ENCODE results near the gene KRT15.

KRT15 gene

DNA sequence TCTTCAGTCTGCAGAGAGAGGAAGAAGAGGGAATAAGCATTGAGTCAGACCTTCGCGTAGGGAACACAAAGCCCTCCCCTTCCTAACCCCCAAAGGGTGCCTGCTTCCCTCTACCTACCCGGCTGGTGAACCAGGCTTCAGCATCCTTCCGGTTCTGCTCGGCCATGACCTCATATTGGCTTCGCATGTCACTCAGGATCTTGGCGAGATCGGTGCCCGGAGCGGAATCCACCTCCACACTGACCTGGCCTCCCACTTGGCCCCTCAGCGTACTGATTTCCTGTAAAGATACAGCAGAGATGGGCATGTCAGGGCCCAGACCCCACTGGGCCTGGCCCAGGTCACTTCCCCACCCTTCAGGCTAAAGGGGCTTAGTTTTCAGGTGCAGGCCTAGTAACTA is 5.6 kb upstream of the KRT15 start:
- DNase-seq (ENCODE audit: low read depth): no peak

DNA sequence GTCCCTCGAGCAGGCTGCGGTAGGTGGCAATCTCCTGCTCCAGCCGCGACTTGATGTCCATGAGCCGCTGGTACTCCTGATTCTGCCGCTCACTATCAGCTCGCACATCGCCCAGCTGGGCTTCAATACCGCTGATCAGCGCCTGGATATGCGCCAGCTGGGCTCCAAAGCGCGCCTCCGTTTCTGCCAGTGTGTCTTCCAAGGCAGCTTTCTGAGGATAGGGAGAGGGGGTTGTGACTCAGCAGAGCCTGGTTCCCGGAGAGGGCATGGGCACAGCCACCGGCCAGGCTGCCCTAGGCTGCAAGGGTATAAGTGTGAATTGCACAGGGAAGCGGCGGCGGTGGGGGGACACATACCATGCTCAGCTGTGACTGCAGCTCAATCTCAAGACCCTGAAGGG is 5.1 kb upstream of the KRT15 start:
- DNase-seq (ENCODE audit: low read depth): no peak

DNA sequence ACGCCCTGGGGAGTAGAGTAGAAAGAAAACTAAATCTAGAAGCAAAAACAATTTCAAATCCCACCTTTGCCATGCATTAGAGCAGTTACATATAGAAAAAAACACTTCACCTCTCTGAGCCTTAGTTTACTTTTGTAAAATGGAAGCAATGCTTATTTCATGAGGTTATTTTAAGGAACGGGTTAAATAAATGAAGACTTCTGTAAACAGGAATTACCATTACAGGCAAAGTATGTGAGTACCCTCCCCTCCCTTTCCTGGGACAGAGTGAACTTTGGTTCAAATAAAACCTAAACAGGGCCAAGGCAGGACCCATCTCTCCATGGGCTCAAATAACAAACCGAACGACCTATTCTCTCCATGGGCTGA is 4.5 kb upstream of the KRT15 start:
- DNase-seq (ENCODE audit: low read depth): no peak

DNA sequence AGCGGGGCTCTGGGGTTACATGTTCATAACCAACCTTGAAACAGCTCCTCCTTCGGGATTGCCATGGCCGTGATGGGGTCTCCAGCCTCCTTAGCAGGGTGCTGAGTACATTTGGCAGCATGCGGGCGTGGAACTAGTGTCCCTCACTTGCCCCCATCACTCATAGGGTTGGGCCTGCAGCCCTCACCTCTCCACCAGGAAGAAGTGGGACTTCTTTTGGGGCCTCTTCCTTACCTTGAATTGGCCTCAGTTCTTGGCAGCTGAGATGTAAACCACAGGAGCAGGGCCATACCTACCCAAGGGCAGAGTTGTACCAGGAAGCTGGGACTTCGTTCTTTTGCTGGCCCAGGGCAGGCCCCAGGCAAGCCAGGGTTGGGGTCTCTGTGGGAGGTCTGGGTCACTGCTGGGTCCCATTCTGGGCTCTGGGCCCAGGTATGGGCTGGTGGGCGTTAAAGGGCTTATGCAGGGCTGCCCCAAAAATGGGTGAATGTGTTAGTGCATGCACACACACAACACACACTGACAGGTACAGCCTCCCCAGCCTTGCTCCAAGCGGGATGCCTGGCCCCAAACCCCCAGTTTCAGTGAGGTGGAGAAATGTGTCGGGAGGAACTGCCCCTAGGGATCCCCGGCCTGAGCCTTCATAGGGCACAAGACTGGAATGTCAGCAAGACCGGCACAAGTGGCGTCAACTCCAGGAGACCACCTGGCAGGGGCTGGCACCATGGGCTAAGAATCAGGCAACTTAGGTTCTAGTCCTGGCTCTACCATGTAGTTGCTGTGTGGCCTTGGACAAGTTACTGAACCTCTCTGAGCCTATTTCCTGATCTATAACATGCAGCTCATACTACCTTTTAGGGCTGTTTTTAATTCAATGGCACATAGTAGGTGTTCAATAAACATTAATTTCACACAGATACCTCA is 3.9 kb upstream of the KRT15 start:
- DNase-seq (ENCODE audit: low read depth): no peak

GRCh38 chr17:41521574-41522261 is 3.0 kb upstream of the KRT15 start:
- peak; percentile 34 for DNase-seq (ENCODE audit: low read depth)

- DNase-seq (ENCODE audit: low read depth): no peak
Measured at GRCh38 chr17:41520821-41521521, 2.3 kb upstream of the KRT15 start.

DNA sequence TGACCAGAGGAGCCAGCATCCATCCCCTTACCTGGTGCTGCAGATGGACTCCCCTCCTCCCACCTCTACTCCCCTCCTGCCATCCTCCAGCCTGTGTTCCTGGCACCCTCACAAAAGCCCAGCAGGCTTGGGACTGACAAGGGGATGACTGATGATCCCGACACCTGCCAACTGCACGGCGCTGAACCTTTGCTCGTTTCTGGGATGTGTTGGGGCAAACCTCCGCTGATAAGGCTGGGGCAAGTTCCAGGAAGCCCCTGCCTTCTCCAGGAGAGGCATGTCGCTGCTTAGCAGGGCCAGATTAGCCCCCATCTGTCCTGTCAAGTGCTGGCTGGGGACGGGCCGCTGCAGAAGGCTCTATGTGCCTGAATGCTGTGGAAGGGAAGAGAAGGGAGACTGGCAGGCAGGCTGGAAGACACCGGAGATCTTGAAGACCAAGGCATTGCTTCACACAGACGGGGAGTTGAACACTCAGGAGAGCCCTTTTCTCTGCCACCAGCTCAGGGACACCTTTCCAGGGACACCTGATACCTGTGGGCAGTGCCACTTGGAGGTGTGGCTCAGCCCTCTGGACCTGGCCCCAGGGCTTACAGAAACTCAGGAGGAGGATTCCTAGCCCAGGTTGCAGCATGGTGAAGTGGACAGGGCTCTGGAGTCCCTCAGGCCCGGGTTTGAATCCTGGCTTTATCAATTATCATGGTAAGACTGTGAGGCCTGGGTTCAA is 973 bp upstream of the KRT15 start:
- no peak for DNase-seq (ENCODE audit: low read depth)

DNA sequence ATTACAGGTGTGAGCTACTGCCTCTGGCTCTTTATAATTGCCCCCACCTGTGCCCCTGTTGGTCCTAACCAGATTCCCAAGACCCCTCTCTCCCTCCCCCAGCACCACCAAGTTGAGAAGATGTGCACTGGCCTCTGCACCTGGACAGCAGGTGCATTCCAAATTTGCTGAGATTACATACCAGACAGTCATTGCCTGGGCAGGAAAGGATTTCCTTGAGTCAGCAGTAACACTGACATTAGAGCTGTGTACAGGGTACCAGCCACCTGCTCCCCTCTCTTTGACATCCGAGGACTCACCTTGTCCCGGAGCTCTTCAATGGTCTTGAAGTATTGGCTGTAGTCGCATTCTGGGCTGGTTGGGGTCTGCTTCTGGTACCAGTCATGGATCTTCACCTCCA is 659 bp downstream of the KRT15 start:
- no peak for DNase-seq (ENCODE audit: low read depth)

- DNase-seq (ENCODE audit: low read depth): no peak
Measured at GRCh38 chr17:41516830-41517283, 1.8 kb downstream of the KRT15 start.

GRCh38 chr17:41516147-41516829 is 2.4 kb downstream of the KRT15 start:
- no peak for DNase-seq (ENCODE audit: low read depth)

DNA sequence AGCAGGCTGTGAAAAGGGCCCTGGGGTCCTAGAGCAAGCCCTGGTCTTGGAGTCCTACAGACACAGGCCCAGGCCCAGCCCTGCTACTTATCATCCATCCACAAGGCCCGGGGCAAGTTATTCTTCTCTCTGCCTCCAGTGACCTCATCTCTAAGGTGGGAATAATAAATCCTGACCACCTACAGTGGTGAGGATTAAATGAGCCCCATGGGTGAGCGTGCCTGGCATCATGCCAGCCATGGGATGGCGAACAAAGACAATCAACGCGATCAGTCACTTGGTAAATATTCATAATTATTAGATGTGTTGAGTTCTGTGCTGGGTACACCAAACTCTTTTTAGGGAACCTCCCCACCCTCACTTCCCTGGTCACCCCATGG is 5.5 kb downstream of the KRT15 start:
- DNase-seq (ENCODE audit: low read depth): no peak

GRCh38 chr17:41512546-41513167 is 6.0 kb downstream of the KRT15 start:
- DNase-seq (ENCODE audit: low read depth): no peak

DNA sequence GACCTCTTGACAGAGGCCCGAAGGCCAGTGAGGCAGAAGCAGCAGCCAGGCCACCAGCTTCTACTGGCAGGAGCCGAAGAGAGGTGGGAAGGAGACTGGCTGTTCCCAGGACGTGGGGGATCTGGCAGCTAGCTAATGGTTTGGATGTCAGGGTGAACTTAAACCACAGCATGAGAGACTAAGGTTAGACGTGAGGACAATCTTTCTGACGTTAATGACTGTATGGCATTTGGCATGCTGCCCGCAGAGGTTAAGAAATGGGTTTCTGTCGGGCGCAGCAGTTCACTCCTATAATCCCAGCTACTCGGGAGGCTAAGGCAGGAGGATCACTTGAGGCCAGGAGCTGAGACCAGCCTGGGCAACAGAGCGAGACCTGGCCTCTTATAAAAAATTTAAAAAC is 7.0 kb downstream of the KRT15 start:
- DNase-seq (ENCODE audit: low read depth): no peak

DNA sequence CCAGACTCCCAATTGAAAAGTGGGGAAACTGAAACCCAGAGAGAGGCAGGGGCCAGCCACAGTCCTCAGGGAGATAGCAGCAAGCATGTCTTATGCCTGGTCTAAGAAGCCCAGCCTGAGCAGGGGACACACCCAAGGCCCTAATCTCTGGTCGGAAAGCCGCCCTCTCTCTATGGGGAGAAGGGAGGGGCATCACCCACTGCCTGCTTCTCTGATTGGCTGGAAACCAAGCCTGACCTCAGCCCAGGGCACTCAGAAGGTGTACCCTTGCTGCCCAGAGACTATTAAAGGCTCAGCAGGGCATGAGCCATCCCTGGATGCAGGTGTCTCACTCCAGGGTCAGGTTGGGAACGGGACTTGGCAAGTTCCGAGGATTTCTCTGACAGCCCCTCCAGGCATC is 7.6 kb downstream of the KRT15 start:
- DNase-seq (ENCODE audit: low read depth): no peak

DNA sequence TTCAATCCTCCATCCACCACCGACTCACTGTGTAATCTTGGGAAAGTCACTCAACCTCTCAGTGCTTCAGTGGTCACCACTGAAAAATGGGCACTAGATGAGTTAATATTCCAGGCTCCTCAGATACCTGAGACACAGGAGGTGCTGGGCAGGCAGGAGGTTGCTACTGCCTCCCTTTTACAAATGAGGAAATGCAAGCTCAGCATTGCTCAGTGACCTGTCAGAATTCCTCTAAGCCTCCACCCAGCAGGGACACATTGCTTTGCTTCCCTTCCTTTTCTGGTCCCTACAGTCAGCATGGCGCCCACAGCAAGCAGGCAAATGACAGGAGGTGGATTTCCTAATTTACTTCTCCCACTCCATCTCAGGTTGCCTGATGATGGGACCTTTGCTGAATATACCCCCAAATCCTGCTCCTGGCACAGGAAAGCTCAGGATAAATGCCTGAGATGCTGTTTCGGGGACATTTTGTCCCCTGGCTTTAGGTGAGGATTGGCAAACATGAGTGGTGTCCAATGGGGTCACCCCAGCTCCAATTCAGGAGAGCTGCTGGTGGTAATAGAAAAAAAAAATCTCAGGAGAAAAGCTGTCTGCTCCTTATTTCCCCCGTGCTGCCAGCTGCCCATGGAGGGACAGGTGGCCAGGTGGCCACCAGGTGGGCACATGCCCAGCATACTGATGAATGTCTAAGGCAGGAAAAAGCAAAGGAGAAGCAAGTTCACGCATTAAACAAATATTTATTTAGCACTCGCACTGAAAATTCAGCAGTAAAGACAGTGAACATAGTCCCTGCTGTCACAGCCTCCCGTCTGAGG is 8.2 kb downstream of the KRT15 start:
- no peak for DNase-seq (ENCODE audit: low read depth)

DNA sequence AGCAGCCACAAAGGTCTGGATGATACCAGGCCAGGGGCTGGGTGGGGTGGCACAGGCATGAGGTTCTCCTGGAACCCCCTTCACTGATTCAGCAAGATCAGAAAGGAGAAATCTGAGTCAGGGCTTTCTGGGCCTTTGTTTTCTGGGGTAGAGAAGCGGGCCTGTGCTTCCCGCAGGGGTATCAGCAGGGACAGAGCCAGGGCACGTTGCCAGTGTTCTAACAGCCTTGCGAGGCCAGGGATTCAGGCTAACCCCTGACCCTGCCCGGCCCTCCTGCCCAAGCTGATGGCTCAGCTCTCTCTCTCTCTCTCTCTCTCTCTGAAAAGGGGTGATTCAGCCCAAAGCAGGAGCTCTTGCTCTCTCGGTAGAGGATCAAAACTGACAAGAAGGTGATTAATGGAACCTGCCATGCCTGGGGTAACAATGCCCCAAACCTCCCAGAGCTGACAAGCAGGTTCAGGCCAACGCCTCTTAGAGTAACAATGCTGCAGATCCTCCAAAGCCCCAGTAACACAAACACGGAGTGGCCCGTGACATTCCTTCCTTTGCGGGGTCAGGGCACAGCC is 11.3 kb downstream of the KRT15 start:
- DNase-seq (ENCODE audit: low read depth): no peak

DNA sequence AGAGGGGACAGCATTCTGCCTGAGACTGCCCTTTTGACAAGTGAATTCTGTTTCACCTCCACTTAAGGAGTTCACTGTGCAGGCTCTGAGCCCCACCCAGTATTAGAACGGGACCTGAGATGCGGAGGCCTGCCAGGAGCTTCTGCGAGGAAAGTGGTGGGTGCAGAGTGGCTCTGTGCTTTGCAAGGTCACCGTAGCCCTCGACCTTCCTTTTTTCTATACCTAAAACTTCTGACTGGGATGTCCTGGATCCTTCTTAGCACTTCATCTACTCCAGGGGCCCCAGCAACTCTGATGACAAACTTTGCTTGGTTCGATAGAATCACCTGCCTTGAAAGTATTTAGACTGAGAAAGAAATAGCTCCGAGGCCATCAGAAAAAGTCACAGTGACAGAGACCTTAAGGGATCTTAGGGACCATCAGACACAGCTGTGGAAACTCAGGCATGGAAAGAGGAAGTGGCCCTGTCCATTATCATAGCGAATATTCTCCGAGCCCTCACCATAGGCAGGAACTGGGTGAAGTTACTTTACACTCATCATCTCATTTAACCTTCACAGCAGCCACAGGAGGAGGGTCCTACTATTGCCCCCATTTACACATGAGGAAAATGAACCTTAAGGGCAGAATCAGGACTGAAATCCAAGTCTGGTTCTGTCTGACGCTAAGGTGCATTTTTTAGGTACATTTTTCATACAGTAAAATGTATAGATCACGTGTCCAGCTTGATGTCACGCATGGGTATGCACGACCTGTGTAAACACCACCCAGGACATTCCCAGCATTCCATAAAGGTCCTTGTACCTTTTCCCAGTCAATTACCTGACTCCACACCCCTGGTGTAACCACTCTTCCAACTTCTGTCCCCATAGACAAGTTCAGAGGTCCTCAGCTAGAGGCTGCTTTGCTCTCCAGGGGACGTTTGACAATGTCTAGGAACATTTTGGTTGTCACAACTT is 12.6 kb downstream of the KRT15 start:
- no peak for DNase-seq (ENCODE audit: low read depth)

- no peak for DNase-seq (ENCODE audit: low read depth)
Measured at GRCh38 chr17:41505007-41505808, 13.5 kb downstream of the KRT15 start, which contains the start of gene KRT13. KRT13 (minus strand) TSS chr17:41505612; CDS start chr17:41505550, 62 bp downstream.
